Panc1 (cell line): ENCODE results near the gene MPP3. TPM values are rescaled to one million over a fixed set of nuclear protein-coding genes. Genes with fewer than 3 reads are reported as not detected.

Experiments
- ATAC-seq: fragments of 200-7000 bp; cut with Tn5 transposase; 2 replicates; pipeline ENCODE4 v1.9.1; 2020; ENCODE audit warnings: mild to moderate bottlenecking, moderate library complexity
- BruUV-seq: library from RNA; stranded (reverse); fragments of 400-500 nt; replicated peaks from 2 replicates; lab custom pipeline; 2021; lab: Mats Ljungman, UMichigan
- CTCF ChIA-PET: fragments of 300-600 bp; sonication (Branson Sonifier 250); formaldehyde crosslinking; loops from one replicate; lab custom pipeline; 2022; ENCODE audit warnings: antibody characterized with exemption; lab: Charles Lee
- POLR2A ChIA-PET: fragments of 300-600 bp; sonication (Branson Sonifier 250); formaldehyde crosslinking; loops from one replicate; lab custom pipeline; 2022; ENCODE audit warnings: antibody characterized with exemption; lab: Charles Lee
- DNase-seq: peaks from one replicate; pipeline ENCODE4 v3.0.0-alpha.2; 2010; ENCODE audit warnings: low read depth, low spot score
- H3K27ac ChIP-seq: 2 replicates; pipeline ENCODE4 v1.5.1; 2011; ENCODE audit warnings: mild to moderate bottlenecking, low read length, inconsistent platforms
- H3K27me3 ChIP-seq: fragments of 200-500 bp; sonication (Bioruptor generic); 2 replicates; pipeline ENCODE4 v1.6.0; 2014; ENCODE audit warnings: low read length, inconsistent platforms; ENCODE audit not compliant: control insufficient read depth, insufficient read depth
- H3K36me3 ChIP-seq: fragments of 200-500 bp; sonication (Bioruptor generic); 2 replicates; pipeline ENCODE4 v1.5.1; 2014; ENCODE audit warnings: inconsistent platforms, mild to moderate bottlenecking, low read length, moderate library complexity; ENCODE audit not compliant: control insufficient read depth, insufficient read depth
- H3K4me1 ChIP-seq: 2 replicates; pipeline ENCODE4 v1.5.1; 2011; ENCODE audit warnings: inconsistent platforms, mild to moderate bottlenecking, low read length, moderate library complexity; ENCODE audit not compliant: control insufficient read depth, insufficient read depth
- H3K4me3 ChIP-seq, 2 experiments: 2 replicates each; pipeline ENCODE4 v1.5.1; 2011 to 2012; ENCODE audit warnings: low read depth in 2 of 2, low read length in 2 of 2, mild to moderate bottlenecking in 2 of 2, inconsistent platforms in 1 of 2, moderate library complexity in 1 of 2
- H3K9me3 ChIP-seq: fragments of 200-500 bp; sonication (Bioruptor generic); 2 replicates; pipeline ENCODE4 v1.5.1; 2014; ENCODE audit warnings: low read depth, mild to moderate bottlenecking, inconsistent platforms, low read length, moderate library complexity; ENCODE audit not compliant: control insufficient read depth, insufficient read depth
- CTCF ChIP-seq: fragments of 450-650 bp; IDR thresholded peaks from 2 replicates; pipeline ENCODE4 v1.5.1; 2017; ENCODE audit warnings: mild to moderate bottlenecking
- POLR2AphosphoS5 ChIP-seq: IDR thresholded peaks from 2 replicates; pipeline ENCODE4 v1.6.1; 2012; ENCODE audit warnings: mild to moderate bottlenecking, low read depth, low read length, moderate library complexity
- REST ChIP-seq, 2 experiments: IDR thresholded peaks; 2 replicates each; pipeline ENCODE4 v1.6.1; 2011 to 2012; ENCODE audit warnings: low read depth in 2 of 2, control low read depth in 1 of 2, low read length in 1 of 2, mild to moderate bottlenecking in 1 of 2, moderate library complexity in 1 of 2; ENCODE audit not compliant: insufficient read depth in 1 of 2
- SIN3A ChIP-seq: IDR thresholded peaks from 2 replicates; pipeline ENCODE4 v1.6.1; 2012; ENCODE audit warnings: low read depth, mild to moderate bottlenecking, low read length, moderate library complexity, borderline replicate concordance; ENCODE audit not compliant: insufficient read depth
- TCF7L2 ChIP-seq: IDR thresholded peaks from 2 replicates; pipeline ENCODE4 v1.6.1; 2011; ENCODE audit warnings: mild to moderate bottlenecking, low read depth, low read length, inconsistent platforms
- in situ Hi-C: cut with HindIII; loops from 2 replicates; pipeline ENCODE4 v1.10.0; 2016; ENCODE audit warnings: low sequenced_read_pairs, low pct_unique_long_range_greater_than_20kb
- intact Hi-C: fragments of 100-400 bp; cut with micrococcal nuclease; formaldehyde crosslinking; loops from one replicate; pipeline ENCODE4 v1.10.0; 2022; ENCODE audit not compliant: unreplicated experiment
- total RNA-seq: library from RNA; stranded (reverse); gene quantifications from one replicate; pipeline ENCODE4 v1.2.1, GENCODE V29; 2021; ENCODE audit not compliant: unreplicated experiment

The MPP3 gene
- total RNA-seq, 1 experiment from 2014 or later = 7.1 TPM

GRCh38 chr17:43805117-43805516 lies 27.8 kb downstream of the MPP3 start:
- BruUV-seq = no TSS peak
- Histone ChIP-seq H3K27me3 (no peaks in the 10 kb centered on the region), H3K27ac (no peak overlapping the region), H3K36me3 (no peaks in the 10 kb centered on the region), H3K9me3 (no peaks in the 10 kb centered on the region), H3K4me1 (no peaks in the 10 kb centered on the region), H3K4me3 (no peak overlapping the region)
- in situ Hi-C loops (no loop called here), intact Hi-C loops (no loop called here)
- no peak for ATAC-seq
- ChIA-PET CTCF (no interaction called here), POLR2A (no interaction called here)
- no peak for DNase-seq
- no peak for TF ChIP-seq TCF7L2
- TF ChIP-seq POLR2AphosphoS5 = no peak
- TF ChIP-seq CTCF = no peak
- no peak for TF ChIP-seq REST (IDR thresholded peaks at IDR 0.05; ENCODE audit: insufficient read depth in 1 of 2, low read depth in 2 of 2, low read length in 1 of 2)

GRCh38 chr17:43803758-43804157 lies 29.2 kb downstream of the MPP3 start:
- Histone ChIP-seq H3K27me3 (no peaks in the 10 kb centered on the region), H3K4me3 (no peak overlapping the region), H3K4me1 (no peaks in the 10 kb centered on the region), H3K9me3 (no peaks in the 10 kb centered on the region), H3K36me3 (no peaks in the 10 kb centered on the region), H3K27ac (no peak overlapping the region)
- intact Hi-C loops (no loop called here), in situ Hi-C loops (no loop called here)
- no peak for DNase-seq
- no TSS peak for BruUV-seq
- ChIA-PET POLR2A (no interaction called here), CTCF (interaction anchor here (0.7 kb wide), 1 partner anchor 49 kb away, joined by 3 read pairs; no protein-coding TSS in a partner anchor)
- ATAC-seq = no peak
- TF ChIP-seq CTCF (no peak), SIN3A (no peak), REST (IDR thresholded peaks at IDR 0.05; ENCODE audit: insufficient read depth in 1 of 2, low read depth in 2 of 2, low read length in 1 of 2) (no peak), TCF7L2 (no peak), POLR2AphosphoS5 (no peak)
